Measurements from ENCODE around the gene DPP6.
A peak's percentile ranks its signal among the peaks of the same experiment; 100 is the strongest.
"Not testable (repeated sequence)": the region's sequence is repeated elsewhere in the genome, so short reads cannot be mapped to it uniquely, and the experiment has no call there.

Gene DPP6

GRCh38 chr7:154148791-154149516, 96.8 kb downstream of the DPP6 start:
- not testable (repeated sequence) for DNase-seq

GRCh38 chr7:154150656-154151055, 98.5 kb downstream of the DPP6 start:
- DNase-seq, result not testable (repeated sequence)

- not testable (repeated sequence) for DNase-seq
These were observed 99.1 kb downstream of the DPP6 start for GRCh38 chr7:154151306-154151705.

GRCh38 chr7:154155928-154156327, 103.7 kb downstream of the DPP6 start:
- DNase-seq, result not testable (repeated sequence)

- not testable (repeated sequence) for DNase-seq
These were observed 110.7 kb downstream of the DPP6 start for GRCh38 chr7:154162921-154163320.

- DNase-seq, result not testable (repeated sequence)
These were observed 111.4 kb downstream of the DPP6 start for GRCh38 chr7:154163642-154164041.

- DNase-seq, result no peak
These were observed 114.9 kb downstream of the DPP6 start for GRCh38 chr7:154167051-154167450.

- DNase-seq, result peak in 2 of 56 donors; percentile 9
These were observed 115.6 kb downstream of the DPP6 start for GRCh38 chr7:154167807-154168206.

- DNase-seq, result no peak
These were observed 119.2 kb downstream of the DPP6 start for GRCh38 chr7:154171422-154171821.

- DNase-seq, result no peak
These were observed 120.0 kb downstream of the DPP6 start for GRCh38 chr7:154172236-154172635.

GRCh38 chr7:154177584-154177983, 125.4 kb downstream of the DPP6 start:
- DNase-seq, result no peak

GRCh38 chr7:154178895-154179294, 126.7 kb downstream of the DPP6 start:
- DNase-seq, result no peak

GRCh38 chr7:154183482-154183881, 131.3 kb downstream of the DPP6 start:
- no peak for DNase-seq

GRCh38 chr7:154183946-154184345, 131.7 kb downstream of the DPP6 start:
- no peak for DNase-seq

GRCh38 chr7:154186811-154187210, 134.6 kb downstream of the DPP6 start:
- DNase-seq, result no peak

GRCh38 chr7:154188330-154188729, 136.1 kb downstream of the DPP6 start:
- no peak for DNase-seq

GRCh38 chr7:154195266-154195665, 143.1 kb downstream of the DPP6 start:
- DNase-seq, result no peak

- no peak for DNase-seq
These were observed 146.3 kb downstream of the DPP6 start for GRCh38 chr7:154198481-154198880.

GRCh38 chr7:154200241-154200640, 148.0 kb downstream of the DPP6 start:
- no peak for DNase-seq

GRCh38 chr7:154202002-154202401, 149.8 kb downstream of the DPP6 start:
- no peak for DNase-seq

- DNase-seq, result no peak
These were observed 151.8 kb downstream of the DPP6 start for GRCh38 chr7:154204046-154204445.

GRCh38 chr7:154212861-154213260, 160.7 kb downstream of the DPP6 start:
- DNase-seq, result no peak

- no peak for DNase-seq
These were observed 165.6 kb downstream of the DPP6 start for GRCh38 chr7:154217688-154218340.

All from amygdala (tissue), 56 donors.